H1 (cell line): Measurements from ENCODE around the gene IRX4. TPM values are rescaled to one million over a fixed set of nuclear protein-coding genes. Genes with fewer than 3 reads are reported as not detected.

Source experiments
- CTCF ChIA-PET: fragments of 300-600 bp; sonication (Branson Sonifier 250); formaldehyde crosslinking; loops from one replicate; lab custom pipeline; 2021; ENCODE audit not compliant: partially characterized antibody; lab: Charles Lee
- POLR2A ChIA-PET: fragments of 300-600 bp; sonication (Branson Sonifier 250); formaldehyde crosslinking; loops from one replicate; lab custom pipeline; 2021; ENCODE audit warnings: inconsistent platforms; ENCODE audit not compliant: partially characterized antibody; lab: Charles Lee
- DNase-seq, 2 experiments: peaks; one replicate each; pipeline versions ENCODE4 v3.0.0 to v3.0.0-alpha.2; 2010 to 2022; ENCODE audit warnings: low spot score in 2 of 2, low read depth in 1 of 2, mixed read lengths in 1 of 2
- FAIRE-seq: peaks from 2 replicates; lab custom pipeline; 2011; peaks lifted over from hg19 to GRCh38; lab: Jason Lieb, UNC
- H2AFZ ChIP-seq: 2 replicates; pipeline ENCODE4 v1.8.1; 2012; ENCODE audit warnings: low read length, inconsistent platforms
- H2AK5ac ChIP-seq: 2 replicates; pipeline ENCODE4 v1.6.1; 2013; ENCODE audit warnings: low read depth, low read length
- H2BK120ac ChIP-seq: replicated peaks from 2 replicates; pipeline ENCODE3; 2013; ENCODE audit warnings: low read depth, low read length, inconsistent platforms
- H2BK12ac ChIP-seq: 2 replicates; pipeline ENCODE4 v1.6.1; 2013; ENCODE audit warnings: low read depth, low read length
- H2BK15ac ChIP-seq: 2 replicates; pipeline ENCODE4 v1.6.1; 2013; ENCODE audit warnings: low read length
- H2BK20ac ChIP-seq: 2 replicates; pipeline ENCODE4 v1.6.1; 2013; ENCODE audit warnings: low read length
- H2BK5ac ChIP-seq: 2 replicates; pipeline ENCODE4 v1.6.1; 2013; ENCODE audit warnings: low read depth, low read length
- H3K14ac ChIP-seq: 2 replicates; pipeline ENCODE4 v1.6.1; 2013; ENCODE audit warnings: inconsistent platforms; ENCODE audit not compliant: insufficient read length
- H3K18ac ChIP-seq: 2 replicates; pipeline ENCODE4 v1.6.1; 2013; ENCODE audit warnings: low read length; ENCODE audit errors: extremely low read depth
- H3K23ac ChIP-seq: 2 replicates; pipeline ENCODE4 v1.6.1; 2013; ENCODE audit warnings: inconsistent platforms; ENCODE audit not compliant: insufficient read length
- H3K23me2 ChIP-seq: 2 replicates; pipeline ENCODE4 v1.6.1; 2013; ENCODE audit warnings: low read depth, low read length
- H3K27ac ChIP-seq: 2 replicates; pipeline ENCODE4 v1.6.1; 2011; ENCODE audit warnings: low read depth, low read length, inconsistent platforms
- H3K27me3 ChIP-seq, 4 experiments: replicated peaks in 1 of 4; 1 replicate in 1 of 4; 2 replicates in 3 of 4; pipeline versions ENCODE4 v1.6.1 to v1.8.1; 2011 to 2013; ENCODE audit warnings: low read length in 3 of 4, mild to moderate bottlenecking in 3 of 4, inconsistent platforms in 2 of 4, mixed read lengths in 2 of 4, moderate library complexity in 1 of 4; ENCODE audit not compliant: control insufficient read depth in 3 of 4, insufficient read depth in 3 of 4; ENCODE audit errors: extremely low read depth in 1 of 4
- H3K36me3 ChIP-seq, 4 experiments: 2 replicates each; pipeline versions ENCODE4 v1.6.1 to v1.8.1; 2011 to 2013; ENCODE audit warnings: mild to moderate bottlenecking in 4 of 4, low read length in 3 of 4, moderate library complexity in 2 of 4, control low read depth in 1 of 4, inconsistent platforms in 1 of 4; ENCODE audit not compliant: insufficient read depth in 4 of 4, control insufficient read depth in 2 of 4
- H3K4ac ChIP-seq: replicated peaks from 2 replicates; pipeline ENCODE3; 2013; ENCODE audit warnings: low read length, low read depth, mixed read lengths, inconsistent platforms; ENCODE audit not compliant: insufficient read length
- H3K4me1 ChIP-seq, 4 experiments: replicated peaks in 1 of 4; 1 replicate in 1 of 4; 2 replicates in 3 of 4; pipeline versions ENCODE4 v1.6.1 to v1.8.1; 2011 to 2013; ENCODE audit warnings: low read length in 3 of 4, inconsistent platforms in 2 of 4, mixed read lengths in 1 of 4; ENCODE audit not compliant: insufficient read depth in 4 of 4, control insufficient read depth in 3 of 4
- H3K4me2 ChIP-seq, 2 experiments: 2 replicates each; pipeline versions ENCODE4 v1.6.1 to v1.8.1; 2011 to 2013; ENCODE audit warnings: low read depth in 2 of 2, low read length in 2 of 2, control low read depth in 1 of 2, inconsistent platforms in 1 of 2, mild to moderate bottlenecking in 1 of 2; ENCODE audit not compliant: insufficient read depth in 1 of 2
- H3K4me3 ChIP-seq, 4 experiments: fragments of 200-600, 300-600 bp in 1 of 4; sonication (generic), shearing (Covaris generic), sonication (Bioruptor Twin) in 1 of 4; 2 replicates each; pipeline versions ENCODE4 v1.5.1 to v1.8.1; 2011 to 2016; ENCODE audit warnings: low read length in 4 of 4, low read depth in 3 of 4, control low read depth in 2 of 4, inconsistent platforms in 2 of 4, mild to moderate bottlenecking in 2 of 4, mixed read lengths in 1 of 4, moderate library complexity in 1 of 4; ENCODE audit not compliant: insufficient read depth in 2 of 4; ENCODE audit errors: extremely low read depth in 1 of 4
- H3K56ac ChIP-seq: replicated peaks from 2 replicates; pipeline ENCODE3; 2013; ENCODE audit warnings: low read depth, mild to moderate bottlenecking, mixed read lengths, low read length, inconsistent platforms; ENCODE audit not compliant: insufficient read length
- H3K79me1 ChIP-seq: 2 replicates; pipeline ENCODE4 v1.6.1; 2013; ENCODE audit warnings: low read depth, low read length, control low read depth
- H3K79me2 ChIP-seq, 2 experiments: 2 replicates each; pipeline versions ENCODE4 v1.6.1 to v1.8.1; 2012 to 2013; ENCODE audit warnings: low read length in 2 of 2, mild to moderate bottlenecking in 2 of 2, inconsistent platforms in 1 of 2; ENCODE audit not compliant: insufficient read depth in 2 of 2, control insufficient read depth in 1 of 2
- H3K9ac ChIP-seq, 4 experiments: replicated peaks in 1 of 4; 1 replicate in 1 of 4; 2 replicates in 3 of 4; pipeline versions ENCODE4 v1.6.1 to v1.8.1; 2011 to 2013; ENCODE audit warnings: low read depth in 3 of 4, low read length in 3 of 4, control low read depth in 2 of 4, mild to moderate bottlenecking in 2 of 4, moderate library complexity in 2 of 4, inconsistent platforms in 1 of 4; ENCODE audit errors: extremely low read depth in 1 of 4
- H3K9me3 ChIP-seq, 2 experiments: 2 replicates each; pipeline versions ENCODE4 v1.6.1 to v1.8.1; 2012 to 2013; ENCODE audit warnings: mild to moderate bottlenecking in 2 of 2, moderate library complexity in 2 of 2, control low read depth in 1 of 2, inconsistent platforms in 1 of 2, low read depth in 1 of 2, low read length in 1 of 2, mixed read lengths in 1 of 2; ENCODE audit not compliant: insufficient read depth in 2 of 2
- H4K20me1 ChIP-seq, 2 experiments: replicated peaks in 1 of 2; 2 replicates each; pipeline versions ENCODE3 to v1.8.1; 2011 to 2013; ENCODE audit warnings: inconsistent platforms in 2 of 2, low read length in 2 of 2, mild to moderate bottlenecking in 1 of 2; ENCODE audit not compliant: insufficient read depth in 2 of 2, control insufficient read depth in 1 of 2
- H4K5ac ChIP-seq: 2 replicates; pipeline ENCODE4 v1.6.1; 2013; ENCODE audit warnings: low read length, low read depth, mixed read lengths, inconsistent platforms; ENCODE audit not compliant: insufficient read length
- H4K8ac ChIP-seq: 2 replicates; pipeline ENCODE4 v1.8.0; 2013; ENCODE audit warnings: mild to moderate bottlenecking, moderate library complexity, low read length, inconsistent platforms; ENCODE audit not compliant: insufficient read depth; ENCODE audit errors: extremely low read depth
- H4K91ac ChIP-seq: replicated peaks from 2 replicates; pipeline ENCODE3; 2013; ENCODE audit warnings: low read length, mixed read lengths, inconsistent platforms; ENCODE audit not compliant: insufficient read length
- ATF2 ChIP-seq: IDR thresholded peaks from 2 replicates; pipeline ENCODE4 v1.6.1; 2012; ENCODE audit warnings: low read length, inconsistent platforms
- E2F6 ChIP-seq: IDR thresholded peaks from 2 replicates; pipeline ENCODE4 v1.6.1; 2012; ENCODE audit warnings: inconsistent platforms
- JUND ChIP-seq: IDR thresholded peaks from 2 replicates; pipeline ENCODE4 v1.6.1; 2011; ENCODE audit warnings: mild to moderate bottlenecking, improper control_type of control experiment, low read length
- POLR2AphosphoS5 ChIP-seq: IDR thresholded peaks from 2 replicates; pipeline ENCODE4 v1.6.1; 2011; ENCODE audit warnings: low read depth, low read length
- RFX5 ChIP-seq: IDR thresholded peaks from 2 replicates; pipeline ENCODE4 v1.6.1; 2011; ENCODE audit warnings: low read depth, low read length, improper control_type of control experiment, borderline replicate concordance
- RNF2 ChIP-seq: fragments of 200-900, 300-1000 bp; sonication (generic); IDR thresholded peaks from 2 replicates; pipeline ENCODE4 v1.7.1; 2016; ENCODE audit warnings: borderline replicate concordance, low read depth, mild to moderate bottlenecking, antibody characterized with exemption, low read length; ENCODE audit not compliant: poor library complexity, severe bottlenecking; ENCODE audit errors: missing control alignments
- SIN3A ChIP-seq, 2 experiments: IDR thresholded peaks in 1 of 2; conservative IDR thresholded peaks in 1 of 2; 2 replicates each; pipeline ENCODE4 v1.6.1; 2011 to 2012; ENCODE audit warnings: low read length in 2 of 2, improper control_type of control experiment in 1 of 2, low read depth in 1 of 2, mild to moderate bottlenecking in 1 of 2
- TAF1 ChIP-seq: IDR thresholded peaks from 2 replicates; pipeline ENCODE4 v1.6.1; 2011; ENCODE audit warnings: mild to moderate bottlenecking, low read depth, low read length
- TCF12 ChIP-seq: IDR thresholded peaks from 2 replicates; pipeline ENCODE4 v1.6.1; 2011; ENCODE audit warnings: low read depth, mild to moderate bottlenecking, low read length
- USF2 ChIP-seq: IDR thresholded peaks from 2 replicates; pipeline ENCODE4 v1.6.1; 2011; ENCODE audit warnings: low read length, improper control_type of control experiment
- YY1 ChIP-seq: IDR thresholded peaks from 2 replicates; pipeline ENCODE4 v1.6.1; 2011; ENCODE audit warnings: low read depth, mild to moderate bottlenecking, low read length
- WGBS, 2 experiments: shearing (Covaris generic) in 1 of 2; methylation state at CpG; one replicate each; pipeline versions ENCODE4 v1.1.6 to v1.1.7; 2013 to 2015; ENCODE audit warnings: low lambda C conversion rate in 2 of 2, mixed read lengths in 2 of 2, inconsistent platforms in 1 of 2, low coverage in 1 of 2, missing lambda C conversion rate in 1 of 2; ENCODE audit not compliant: insufficient replicate concordance in 2 of 2, insufficient coverage in 1 of 2, insufficient read length in 1 of 2; ENCODE audit errors: extremely low coverage in 1 of 2, missing lambda C conversion rate in 1 of 2; 5-methylcytosine and 5-hydroxymethylcytosine counted together
- polyA plus RNA-seq, 7 experiments: library from polyadenylated mRNA; depleted of rRNA in 3 of 7; stranded (reverse) in 5 of 7; unstranded in 2 of 7; fragments of >200 nt in 5 of 7; fragments of 200-250 nt in 2 of 7; gene quantifications; 1 replicate in 5 of 7; 2 replicates in 1 of 7; 4 replicates in 1 of 7; pipeline versions ENCODE4 v1.2.1 to v1.2.3, GENCODE V29; 2011 to 2013; ENCODE audit warnings: missing spikeins in 2 of 7, mixed read lengths in 2 of 7
- total RNA-seq: library from RNA; stranded (reverse); fragmentation: NEBNext Ultra II Directional; extraction: Animal tissue kit (Norgen Biotek cat#: 25700); gene quantifications from 2 replicates; pipeline ENCODE4 v1.2.1, GENCODE V29; 2021

Gene IRX4
- total and polyA plus RNA-seq, 2 of the 8 experiments (the other 6 are each of a cell fraction or from before 2014, with no cell fraction given), result 0.45 to 1.2 TPM

- Histone ChIP-seq H2AK5ac (no peak overlapping the region), H4K20me1 (no peaks in the 10 kb centered on the region), H4K5ac (no peak overlapping the region), H3K4me1 (peaks cover 3 to 21% (median 4%) of the 10 kb centered on the region in 4 experiments), H3K4me3 (no peak overlapping the region), H2AFZ (no peak overlapping the region), H2BK20ac (no peak overlapping the region), H2BK5ac (no peak overlapping the region), H3K79me2 (no peaks in the 10 kb centered on the region), H3K27ac (no peak overlapping the region), H4K91ac (no peak overlapping the region), H2BK120ac (no peak overlapping the region), H3K14ac (no peak overlapping the region), H4K8ac (no peak overlapping the region), H3K23ac (no peak overlapping the region), H3K27me3 (no peaks in the 10 kb centered on the region), H3K4me2 (no peak overlapping the region), H3K4ac (no peak overlapping the region), H3K23me2 (no peaks in the 10 kb centered on the region), H2BK15ac (no peak overlapping the region), H2BK12ac (no peak overlapping the region), H3K36me3 (no peaks in the 10 kb centered on the region), H3K9ac (no peak overlapping the region), H3K79me1 (no peaks in the 10 kb centered on the region), H3K18ac (no peak overlapping the region; the same call in 1 of the 2 replicates), H3K9me3 (no peaks in the 10 kb centered on the region), H3K56ac (no peak overlapping the region)
- CTCF ChIA-PET, result no interaction called here
- no peak for FAIRE-seq
- WGBS, 2 experiments, result 92% methylated on average over 13 of the region's 13 CpGs; no CpG with 5 or more reads in 1 of the 2 experiments
- DNase-seq, result no peak
- POLR2A ChIA-PET, result no interaction called here
- TF ChIP-seq RNF2 (no peak), JUND (no peak), SIN3A (conservative IDR thresholded peaks at IDR 0.05 in 1 of 2, IDR thresholded peaks at IDR 0.05 in 1 of 2; ENCODE audit: low read depth in 1 of 2, low read length in 2 of 2) (no peak), ATF2 (no peak), RFX5 (no peak), TCF12 (no peak), YY1 (no peak), E2F6 (no peak), TAF1 (no peak), USF2 (no peak), POLR2AphosphoS5 (no peak)
These were observed 47.3 kb downstream of the IRX4 start for GRCh38 chr5:1835431-1835830.
